Epithelial cell of esophagus (primary cell): ENCODE results near the gene PNPLA5.

Experiments used
- DNase-seq: peaks from one replicate; pipeline ENCODE4 v3.0.0; 2010; ENCODE audit warnings: low read depth
- H3K4me3 ChIP-seq: 2 replicates; pipeline ENCODE4 v1.5.1; 2011; ENCODE audit warnings: mild to moderate bottlenecking, low read length, control low read depth
- TF ChIP-seq, protein P1 (sequence below): IDR thresholded peaks from 2 replicates; pipeline ENCODE4 v1.5.1; 2011; ENCODE audit warnings: low read depth, mild to moderate bottlenecking, low read length, control low read depth, inconsistent platforms; ENCODE audit not compliant: insufficient read depth; ENCODE audit errors: missing control alignments

Gene PNPLA5

DNA sequence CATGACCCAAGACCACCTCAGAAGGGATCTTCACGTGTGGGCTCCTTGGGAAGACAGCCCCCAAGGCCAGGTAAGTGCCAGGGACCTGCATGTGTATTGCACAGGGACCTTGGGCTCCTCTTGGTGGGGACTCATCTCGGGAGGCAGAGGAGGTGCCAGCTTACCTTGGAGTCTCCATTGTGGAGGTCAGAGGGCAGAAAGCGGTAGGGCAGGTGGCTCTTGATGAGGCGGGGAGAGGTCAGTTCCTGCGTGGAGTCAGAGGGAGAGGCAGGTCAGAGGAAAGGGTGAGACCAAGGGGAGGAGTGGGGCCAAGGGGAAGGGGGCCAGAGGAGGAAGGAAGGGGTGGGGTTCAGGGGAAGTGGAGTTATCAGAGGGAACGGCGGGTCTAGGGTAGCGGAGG is 52.0 kb downstream of the PNPLA5 start:
- TF ChIP-seq, protein P1, sequence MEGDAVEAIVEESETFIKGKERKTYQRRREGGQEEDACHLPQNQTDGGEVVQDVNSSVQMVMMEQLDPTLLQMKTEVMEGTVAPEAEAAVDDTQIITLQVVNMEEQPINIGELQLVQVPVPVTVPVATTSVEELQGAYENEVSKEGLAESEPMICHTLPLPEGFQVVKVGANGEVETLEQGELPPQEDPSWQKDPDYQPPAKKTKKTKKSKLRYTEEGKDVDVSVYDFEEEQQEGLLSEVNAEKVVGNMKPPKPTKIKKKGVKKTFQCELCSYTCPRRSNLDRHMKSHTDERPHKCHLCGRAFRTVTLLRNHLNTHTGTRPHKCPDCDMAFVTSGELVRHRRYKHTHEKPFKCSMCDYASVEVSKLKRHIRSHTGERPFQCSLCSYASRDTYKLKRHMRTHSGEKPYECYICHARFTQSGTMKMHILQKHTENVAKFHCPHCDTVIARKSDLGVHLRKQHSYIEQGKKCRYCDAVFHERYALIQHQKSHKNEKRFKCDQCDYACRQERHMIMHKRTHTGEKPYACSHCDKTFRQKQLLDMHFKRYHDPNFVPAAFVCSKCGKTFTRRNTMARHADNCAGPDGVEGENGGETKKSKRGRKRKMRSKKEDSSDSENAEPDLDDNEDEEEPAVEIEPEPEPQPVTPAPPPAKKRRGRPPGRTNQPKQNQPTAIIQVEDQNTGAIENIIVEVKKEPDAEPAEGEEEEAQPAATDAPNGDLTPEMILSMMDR = no peak
- no peak overlapping the region for H3K4me3 ChIP-seq
- no peak for DNase-seq

DNA sequence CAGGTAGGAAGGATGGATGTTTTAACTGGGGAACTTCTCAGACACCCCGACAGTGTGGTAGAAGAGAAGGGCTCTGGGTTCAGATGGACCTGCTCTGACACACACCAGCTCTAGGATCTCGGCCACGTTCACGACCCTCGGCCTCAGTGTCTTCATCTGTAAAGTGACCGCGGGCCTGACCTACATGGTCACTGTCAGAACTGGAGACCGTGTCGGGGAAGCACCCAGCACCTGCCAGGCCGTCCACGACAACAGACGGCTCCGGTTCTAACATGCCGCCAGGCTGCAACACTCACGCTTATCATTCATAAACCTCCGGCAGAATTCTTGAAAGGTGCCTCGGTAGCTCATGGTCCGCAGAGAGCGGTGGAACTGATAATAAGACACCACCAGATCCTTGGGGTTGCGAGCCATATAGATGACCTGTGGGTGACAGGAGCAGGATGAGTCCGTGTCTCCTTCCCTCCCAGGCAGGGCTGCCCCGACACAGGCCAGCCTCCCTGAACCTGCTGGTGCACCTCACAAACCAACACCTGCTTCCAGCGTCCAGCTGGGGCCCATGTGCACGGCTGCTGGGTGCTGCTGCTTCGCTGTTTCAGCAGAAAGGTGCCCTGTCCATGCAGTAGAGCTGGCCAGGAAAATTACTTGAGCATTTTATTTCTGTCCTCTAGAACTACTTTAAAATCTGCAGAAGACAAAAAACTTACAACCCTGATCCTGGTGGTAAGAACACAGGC is 53.1 kb downstream of the PNPLA5 start:
- H3K4me3 ChIP-seq = no peak overlapping the region
- DNase-seq = no peak
- TF ChIP-seq, protein P1 = no peak

DNA sequence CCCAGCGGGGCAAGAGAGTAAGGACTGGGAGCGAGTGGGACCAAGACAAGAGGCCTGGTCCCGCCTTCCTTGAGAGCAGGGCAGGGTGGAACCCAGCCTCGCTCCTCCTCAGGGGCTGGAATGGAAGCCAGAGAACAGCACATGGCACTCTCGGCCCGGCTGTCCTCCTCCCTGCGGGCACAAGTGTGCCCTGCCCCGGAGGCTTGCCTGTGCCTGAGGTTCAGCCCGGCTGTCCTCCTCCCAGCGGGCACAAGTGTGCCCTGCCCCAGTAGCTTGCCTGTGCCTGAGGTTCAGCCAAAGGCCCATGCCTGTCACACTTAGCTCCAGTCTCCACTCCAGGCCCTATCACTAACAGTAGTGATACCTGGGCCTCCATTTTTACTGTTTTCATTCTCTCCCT is 53.7 kb downstream of the PNPLA5 start:
- no peak for DNase-seq
- TF ChIP-seq, protein P1 = no peak

DNA sequence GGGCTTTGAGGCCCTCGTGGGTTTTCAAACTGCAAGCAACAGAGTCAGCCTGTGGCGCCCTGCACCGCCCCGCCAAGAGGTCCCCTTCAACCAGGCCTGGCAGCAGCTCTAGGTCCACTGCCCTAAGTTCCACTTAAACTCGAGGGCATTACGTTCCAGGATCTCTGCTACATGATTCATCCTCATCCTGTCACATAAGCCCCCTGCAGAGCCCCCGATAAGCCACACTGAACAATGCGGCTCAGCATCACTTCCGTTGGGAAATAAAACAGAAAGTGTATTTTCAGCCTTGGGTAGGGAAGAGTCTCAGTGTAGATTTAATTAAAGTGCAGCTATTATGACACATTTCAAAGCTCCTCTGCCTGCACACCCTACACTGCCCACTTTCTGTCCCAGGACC is 54.1 kb downstream of the PNPLA5 start:
- no peak for DNase-seq
- TF ChIP-seq, protein P1 = no peak
- no peak overlapping the region for H3K4me3 ChIP-seq

More for the DNA sequence above, 53.7 kb downstream of the PNPLA5 start:
- no peak overlapping the region for H3K4me3 ChIP-seq

DNA sequence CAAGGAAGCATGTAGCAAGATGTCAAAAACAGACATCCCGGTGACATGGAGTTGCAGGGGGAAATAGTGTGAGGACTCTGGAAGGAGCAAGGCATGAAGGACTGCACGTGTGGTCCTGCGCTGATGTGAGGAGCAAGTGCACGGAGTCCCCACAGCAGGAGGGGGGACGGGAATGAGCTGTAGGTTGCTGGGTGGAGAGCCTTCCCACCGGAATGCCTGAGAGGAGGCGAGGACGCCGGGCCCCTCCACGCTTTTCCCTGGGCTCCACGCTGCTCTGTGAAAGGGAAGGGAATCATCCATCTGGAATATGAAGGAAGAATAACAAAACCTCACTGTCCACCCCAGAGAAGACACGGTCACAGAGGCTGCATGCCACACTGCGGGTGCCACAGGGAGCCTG is 56.1 kb downstream of the PNPLA5 start:
- DNase-seq = no peak
- H3K4me3 ChIP-seq = no peak overlapping the region
- TF ChIP-seq, protein P1 = no peak

DNA sequence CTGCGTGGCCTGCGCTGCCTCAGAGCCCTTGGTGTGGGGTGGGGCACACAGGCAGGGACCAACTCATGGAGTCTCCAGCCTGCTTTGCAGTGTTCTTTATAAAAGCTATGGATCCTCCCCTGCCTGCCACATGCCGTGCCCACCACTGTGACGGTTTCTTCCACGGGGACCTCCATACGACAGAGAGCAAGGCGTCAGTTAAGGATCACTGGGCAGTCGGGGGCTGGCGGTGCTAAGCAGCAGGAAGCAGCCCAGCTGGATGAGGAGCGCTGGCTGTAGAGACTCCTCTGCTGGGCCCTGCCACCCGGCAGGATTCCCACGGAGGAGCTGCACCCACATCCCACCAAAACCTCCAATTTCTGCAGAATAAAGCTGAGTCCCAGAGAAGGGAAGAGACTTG is 56.6 kb downstream of the PNPLA5 start:
- DNase-seq = no peak
- H3K4me3 ChIP-seq = no peak overlapping the region
- TF ChIP-seq, protein P1 = no peak
